C4-2B (cell line): ENCODE data around the gene COL28A1.

Experiments used
- CTCF ChIP-seq: fragments of 450-650 bp; conservative IDR thresholded peaks from 2 replicates; pipeline ENCODE4 v1.5.1; 2017; ENCODE audit warnings: mild to moderate bottlenecking
- ZFX ChIP-seq: fragments of 450-650 bp; IDR thresholded peaks from 2 replicates; pipeline ENCODE4 v1.6.1; 2017

GRCh38 chr7:7422641-7423040 is 113.0 kb downstream of the COL28A1 start:
- TF ChIP-seq CTCF (no peak), ZFX (no peak)
